GM19468 (cell line): ENCODE data around the gene COBLL1.

Experiments used
- ATAC-seq: cut with Tn5 transposase; IDR thresholded peaks from one replicate; pipeline ENCODE4 v1.9.1; 2021; ENCODE audit warnings: mild to moderate bottlenecking, moderate library complexity, moderate number of reproducible peaks; ENCODE audit not compliant: unreplicated experiment; ENCODE audit errors: extremely low read depth

COBLL1 gene

GRCh38 chr2:164693390-164693789 is 148.2 kb downstream of the COBLL1 start:
- ATAC-seq: no peak

- no peak for ATAC-seq
Measured at GRCh38 chr2:164692958-164693357, 148.7 kb downstream of the COBLL1 start.

- ATAC-seq: no peak
Measured at GRCh38 chr2:164692114-164692513, 149.5 kb downstream of the COBLL1 start.

GRCh38 chr2:164691346-164691887 is 150.2 kb downstream of the COBLL1 start:
- no peak for ATAC-seq

GRCh38 chr2:164690361-164690760 is 151.3 kb downstream of the COBLL1 start:
- ATAC-seq: no peak

- ATAC-seq: no peak
Measured at GRCh38 chr2:164688896-164689419, 152.7 kb downstream of the COBLL1 start.

- ATAC-seq: no peak
Measured at GRCh38 chr2:164681009-164681408, 160.6 kb downstream of the COBLL1 start.

GRCh38 chr2:164678631-164679149 is 162.9 kb downstream of the COBLL1 start:
- no peak for ATAC-seq

GRCh38 chr2:164677733-164678132 is 163.9 kb downstream of the COBLL1 start:
- ATAC-seq: no peak

- no peak for ATAC-seq
Measured at GRCh38 chr2:164677271-164677670, 164.4 kb downstream of the COBLL1 start.

GRCh38 chr2:164675687-164676086 is 165.9 kb downstream of the COBLL1 start:
- no peak for ATAC-seq

GRCh38 chr2:164675027-164675426 is 166.6 kb downstream of the COBLL1 start:
- no peak for ATAC-seq

- ATAC-seq: no peak
Measured at GRCh38 chr2:164671664-164672396, 169.8 kb downstream of the COBLL1 start.

GRCh38 chr2:164669291-164669690 is 172.3 kb downstream of the COBLL1 start:
- no peak for ATAC-seq

- no peak for ATAC-seq
Measured at GRCh38 chr2:164667566-164667965, 174.1 kb downstream of the COBLL1 start.

GRCh38 chr2:164664070-164664469 is 177.6 kb downstream of the COBLL1 start:
- no peak for ATAC-seq

GRCh38 chr2:164662868-164663631 is 178.6 kb downstream of the COBLL1 start:
- ATAC-seq: no peak

GRCh38 chr2:164662066-164662465 is 179.6 kb downstream of the COBLL1 start:
- ATAC-seq: no peak

GRCh38 chr2:164661349-164661748 is 180.3 kb downstream of the COBLL1 start:
- no peak for ATAC-seq

- ATAC-seq: no peak
Measured at GRCh38 chr2:164657129-164657528, 184.5 kb downstream of the COBLL1 start.

- ATAC-seq: no peak
Measured at GRCh38 chr2:164655750-164656149, 185.9 kb downstream of the COBLL1 start.
